GM18907 (cell line): ENCODE data around the gene KRT77.
"Not testable (repeated sequence)": the region's sequence is repeated elsewhere in the genome, so short reads cannot be mapped to it uniquely, and the experiment has no call there.

Source experiments
- ATAC-seq: cut with Tn5 transposase; IDR thresholded peaks from one replicate; pipeline ENCODE4 v1.9.1; 2021; ENCODE audit warnings: mild to moderate bottlenecking, moderate library complexity; ENCODE audit not compliant: unreplicated experiment

KRT77 gene

GRCh38 chr12:52724384-52724783 is 21.1 kb upstream of the KRT77 start:
- ATAC-seq = no peak

DNA sequence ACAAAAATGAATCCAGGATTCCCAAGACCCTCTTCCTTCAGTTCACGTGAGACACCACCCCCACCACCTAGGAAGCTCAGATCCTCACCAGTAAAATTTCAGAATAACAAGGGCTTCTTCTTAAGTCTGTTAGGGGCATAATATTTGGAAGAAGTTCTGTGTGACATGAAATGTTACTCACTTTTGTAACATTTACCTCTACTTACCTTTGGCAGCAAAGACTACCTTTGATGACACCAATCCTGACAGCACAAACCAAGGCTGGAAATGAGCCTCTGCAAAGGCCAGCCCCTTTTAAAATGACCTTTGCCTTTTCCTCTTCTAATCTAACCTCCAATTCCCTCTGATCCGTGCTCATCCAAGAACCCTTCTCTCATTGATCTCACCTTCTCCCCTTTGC is 19.4 kb upstream of the KRT77 start:
- ATAC-seq = no peak

DNA sequence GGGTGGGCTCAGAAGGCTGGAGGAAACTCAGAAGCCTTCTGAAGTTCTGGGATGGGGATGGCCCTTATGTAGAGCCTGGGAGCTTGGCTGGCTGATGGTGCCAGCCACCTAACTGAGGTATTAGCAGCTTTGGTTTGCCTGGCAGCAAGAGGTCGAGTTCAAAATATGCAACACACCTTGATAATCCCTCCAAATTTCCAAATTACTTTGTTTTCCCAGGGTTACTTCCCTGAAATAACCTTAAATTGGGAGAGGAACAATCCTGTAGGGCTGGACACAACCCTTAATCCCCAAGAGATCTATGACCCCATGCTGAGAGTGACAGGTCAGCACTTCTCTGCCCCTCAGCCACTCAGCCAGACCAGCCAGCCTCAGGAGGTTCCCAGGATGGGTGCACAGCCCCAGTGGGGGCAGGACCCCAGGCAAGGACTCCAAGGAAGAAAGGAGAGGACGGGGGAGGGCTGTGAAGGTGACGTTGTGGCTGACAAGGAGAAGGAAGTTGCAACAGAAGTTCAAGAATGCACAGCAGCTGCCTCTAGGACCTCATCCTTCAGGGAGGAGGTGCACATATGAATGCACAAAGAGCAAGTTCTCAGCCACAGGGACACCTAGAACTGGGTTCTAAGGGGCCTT is 18.6 kb upstream of the KRT77 start:
- no peak for ATAC-seq

DNA sequence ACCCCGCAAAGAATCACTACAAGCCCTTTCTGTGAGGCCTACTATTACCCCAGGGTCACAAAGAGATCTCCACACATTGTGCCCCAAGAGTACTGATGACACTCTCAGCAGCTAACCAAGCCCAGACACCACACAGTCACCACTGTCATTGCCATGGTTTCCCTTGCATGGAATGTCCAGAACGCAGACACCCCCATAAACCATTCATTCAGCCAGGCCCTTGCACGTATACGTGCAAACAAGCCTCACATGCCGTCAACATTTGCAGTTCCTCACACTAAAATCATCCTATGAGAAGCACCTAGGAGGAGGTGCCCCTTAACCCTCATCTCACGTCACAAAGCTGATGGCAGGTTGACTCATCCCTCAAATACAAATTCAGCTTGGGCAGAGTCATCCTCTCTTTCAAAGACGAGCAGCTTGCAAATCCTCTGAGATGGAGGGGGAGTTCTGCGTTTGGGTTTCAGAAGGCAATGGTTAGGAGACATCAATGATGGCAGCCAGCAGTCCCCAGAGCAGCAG is 17.1 kb upstream of the KRT77 start:
- ATAC-seq = no peak

DNA sequence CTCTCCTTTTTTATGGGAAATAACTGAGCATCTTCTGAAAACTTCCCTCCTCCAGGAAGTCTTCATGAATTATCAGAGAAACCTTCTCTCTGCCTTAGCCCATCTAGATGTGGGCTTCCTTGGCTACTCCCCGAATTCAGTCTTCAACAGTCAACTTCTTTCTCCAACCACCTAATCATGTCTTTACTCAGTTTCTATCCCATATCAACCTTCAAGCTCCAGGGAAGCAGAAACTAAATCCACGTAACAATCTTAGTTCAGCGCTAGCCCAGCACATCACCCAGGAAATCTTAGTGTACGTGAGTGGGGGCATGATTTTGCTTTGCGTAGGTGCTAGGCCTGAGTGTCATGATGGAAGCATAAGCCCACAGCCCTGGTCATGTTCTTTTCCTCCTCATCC is 12.7 kb upstream of the KRT77 start:
- ATAC-seq = no peak

DNA sequence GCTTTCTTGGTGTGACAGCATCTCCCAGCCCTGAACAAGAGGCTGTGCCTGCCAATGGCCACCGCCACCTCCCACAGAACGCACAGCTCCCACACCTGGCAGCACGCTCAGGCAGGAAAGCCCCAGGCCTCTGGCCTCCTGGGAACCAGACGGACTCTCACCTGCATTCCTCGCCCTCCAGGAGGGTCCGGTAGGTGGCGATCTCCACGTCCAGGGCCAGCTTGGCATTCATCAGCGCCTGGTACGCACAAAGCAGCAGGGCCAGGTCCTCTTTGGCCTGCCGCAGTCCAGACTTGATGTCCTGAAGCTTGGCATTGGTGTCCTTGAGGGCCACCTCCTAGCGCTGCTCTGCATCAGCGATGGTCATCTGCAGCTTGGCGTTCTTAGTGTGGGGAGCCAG is 12.1 kb upstream of the KRT77 start:
- no peak for ATAC-seq

DNA sequence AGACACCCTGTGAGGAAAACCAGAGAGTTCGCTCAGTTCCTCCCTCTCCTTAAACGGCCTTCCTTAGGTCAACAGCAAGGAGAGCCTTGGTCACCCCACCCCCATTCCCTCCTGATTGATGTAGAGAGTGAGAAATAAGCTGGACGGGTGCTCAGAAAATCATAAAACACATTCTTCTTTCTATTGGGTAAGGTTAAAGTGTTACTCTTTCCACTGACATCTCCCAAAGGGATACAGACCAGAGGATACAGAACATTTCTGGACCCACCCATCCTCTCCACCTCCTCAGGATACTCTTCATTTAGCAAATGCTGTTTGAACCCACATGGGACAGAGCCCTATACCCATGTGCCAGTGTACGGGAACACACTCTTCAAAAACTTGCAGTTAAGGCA is 11.6 kb upstream of the KRT77 start:
- no peak for ATAC-seq

GRCh38 chr12:52713960-52714886 is 10.9 kb upstream of the KRT77 start:
- no peak for ATAC-seq

GRCh38 chr12:52712122-52712521 is 8.8 kb upstream of the KRT77 start:
- not testable (repeated sequence) for ATAC-seq

- ATAC-seq = no peak
Measured at GRCh38 chr12:52710730-52711129, 7.4 kb upstream of the KRT77 start.

- no peak for ATAC-seq
Measured at GRCh38 chr12:52708010-52708409, 4.7 kb upstream of the KRT77 start.

DNA sequence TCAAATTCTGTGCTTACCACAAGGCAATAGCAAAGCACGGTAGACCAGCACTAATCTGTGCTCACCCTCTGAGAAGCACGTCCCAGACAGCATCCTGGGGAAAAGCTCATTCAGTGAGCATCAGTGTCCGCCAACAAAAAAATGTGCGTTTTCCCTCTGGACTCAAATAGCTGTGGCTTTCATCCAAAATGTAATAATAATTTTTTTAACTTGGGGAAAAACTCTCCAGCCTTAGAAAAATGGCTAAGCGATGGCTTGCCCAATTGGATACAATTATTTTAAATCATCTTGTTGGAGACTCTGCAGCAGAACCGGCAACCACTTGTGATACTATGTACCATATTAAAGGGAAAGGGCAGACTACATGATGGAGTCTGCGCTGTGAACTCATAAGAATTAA is 1.1 kb upstream of the KRT77 start:
- no peak for ATAC-seq

GRCh38 chr12:52703878-52704277 is 554 bp upstream of the KRT77 start:
- ATAC-seq = no peak

DNA sequence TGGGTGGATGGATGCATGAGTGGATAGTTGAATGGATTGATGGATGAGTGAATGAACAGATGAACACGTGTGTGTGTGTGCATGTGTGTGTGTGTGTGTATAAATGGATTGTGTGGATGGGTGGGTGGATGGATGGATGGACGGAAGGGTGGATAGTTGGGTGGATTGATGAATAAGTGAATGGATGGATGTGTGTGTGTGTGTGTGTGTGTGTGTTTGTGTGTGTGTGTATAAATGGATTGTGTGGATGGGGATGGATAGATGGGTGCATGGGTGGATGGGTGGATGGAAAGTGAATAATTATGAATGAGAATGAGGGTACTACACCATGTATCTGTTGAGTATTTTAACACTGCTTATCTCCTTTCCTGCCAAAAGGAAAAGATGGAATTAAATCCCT is 986 bp downstream of the KRT77 start:
- ATAC-seq = no peak

DNA sequence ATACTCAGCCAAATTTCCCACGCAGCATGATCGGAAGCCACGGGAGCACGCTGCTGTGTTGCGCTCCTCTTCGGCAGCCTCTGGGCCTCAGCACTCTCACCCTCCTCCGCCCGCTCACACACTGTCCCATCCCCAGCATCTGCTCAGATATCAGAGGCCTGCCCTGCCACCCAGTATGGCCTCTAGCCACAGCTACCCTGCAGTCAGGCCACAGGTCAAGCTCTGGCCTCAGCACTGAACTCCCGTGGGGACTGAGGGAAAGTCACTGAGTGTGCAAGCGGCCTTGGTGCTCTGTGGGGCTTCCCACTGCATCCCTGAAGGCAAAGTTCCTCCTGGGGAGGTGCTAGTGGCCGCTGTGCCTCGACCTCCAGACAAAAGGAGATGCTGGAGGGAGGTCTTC is 2.0 kb downstream of the KRT77 start:
- no peak for ATAC-seq

GRCh38 chr12:52699960-52700359 is 3.4 kb downstream of the KRT77 start:
- ATAC-seq = no peak

- ATAC-seq = no peak
Measured at GRCh38 chr12:52699373-52699772, 4.0 kb downstream of the KRT77 start.

GRCh38 chr12:52698651-52699340 is 4.5 kb downstream of the KRT77 start:
- no peak for ATAC-seq

DNA sequence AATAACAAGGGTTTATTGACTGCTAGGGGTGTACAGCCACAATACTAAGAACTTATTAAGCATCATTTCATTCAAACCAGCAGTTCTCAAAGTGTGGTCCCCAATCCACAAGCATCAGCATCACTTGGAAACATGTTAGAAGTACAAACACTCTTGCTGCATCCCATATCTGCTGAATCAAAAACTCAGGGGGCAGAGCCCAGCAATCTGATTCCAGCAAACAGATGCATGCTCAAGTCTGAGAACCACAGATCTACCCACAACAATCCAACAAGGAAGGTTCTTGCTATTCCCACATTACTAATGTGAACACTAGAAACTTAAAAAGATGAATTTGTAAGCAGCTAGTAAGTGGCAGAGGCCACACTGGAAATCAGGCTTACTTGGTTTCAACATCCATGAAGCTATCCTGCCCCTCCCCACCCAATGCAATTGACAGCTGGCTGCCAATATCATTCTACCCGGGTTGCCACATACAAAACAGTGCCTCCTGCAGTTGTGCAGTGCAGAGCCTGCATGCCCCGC is 6.2 kb downstream of the KRT77 start:
- no peak for ATAC-seq

DNA sequence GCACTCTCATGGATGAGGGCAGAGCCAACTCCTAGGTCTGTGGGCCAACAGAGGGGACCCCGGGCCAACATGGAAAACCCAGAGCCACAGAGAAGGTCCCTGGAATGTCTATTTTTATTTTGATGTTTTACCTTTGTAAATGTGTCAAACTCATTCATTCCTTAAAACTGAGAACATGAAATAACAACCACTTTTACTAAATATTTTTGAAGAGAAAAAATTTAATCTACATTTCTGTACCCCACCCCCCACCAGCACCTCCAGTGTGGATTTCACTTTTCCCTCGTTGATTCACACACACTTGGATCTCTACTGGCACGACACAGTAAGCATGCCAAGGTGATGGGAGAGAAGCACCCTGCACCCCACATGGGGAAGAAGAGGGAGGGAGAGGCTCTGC is 6.7 kb downstream of the KRT77 start:
- no peak for ATAC-seq

DNA sequence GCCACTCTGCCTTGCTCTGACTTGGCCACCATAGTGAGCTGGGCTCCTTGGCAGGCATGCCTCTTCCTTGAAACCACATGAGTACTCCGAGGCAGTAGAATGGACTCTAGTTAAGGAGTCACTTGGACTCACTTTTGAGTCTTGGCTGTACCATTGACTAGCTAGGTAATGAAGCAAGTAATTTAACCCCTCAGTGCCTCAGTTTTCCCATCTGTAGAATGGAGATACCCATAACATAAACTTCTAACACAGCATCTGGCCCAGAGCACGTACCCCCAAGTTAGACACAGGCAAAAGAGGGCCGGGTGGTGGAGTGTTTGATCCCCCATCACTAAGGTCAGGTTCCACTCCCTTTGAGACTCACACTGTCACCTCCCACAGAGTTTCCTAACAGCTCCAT is 8.3 kb downstream of the KRT77 start:
- no peak for ATAC-seq
